GM23338 (cell line): ENCODE measurements around the gene UGT1A7. TPM values are rescaled to one million over a fixed set of nuclear protein-coding genes. Genes with fewer than 3 reads are reported as not detected.

Experiments
- ATAC-seq: fragments of 200-7000 bp; cut with Tn5 transposase; 3 replicates; pipeline ENCODE4 v1.9.1; 2020
- DNase-seq: peaks from one replicate; pipeline ENCODE4 v3.0.0-alpha.2; 2015; ENCODE audit warnings: low spot score
- H2AFZ ChIP-seq: fragments of 200-600 bp; sonication (generic); 2 replicates; pipeline ENCODE4 v1.8.0; 2016; ENCODE audit warnings: antibody characterized with exemption, mild to moderate bottlenecking, moderate library complexity
- H3F3A ChIP-seq: fragments of 200-600 bp; sonication (generic); replicated peaks from 2 replicates; pipeline ENCODE4 v1.8.0; 2017; ENCODE audit warnings: antibody characterized with exemption, mixed run types, low read depth
- H3K27ac ChIP-seq: fragments of 200-600 bp; sonication (generic); 2 replicates; pipeline ENCODE4 v1.6.1; 2016; ENCODE audit warnings: low read depth
- H3K27me3 ChIP-seq: fragments of 200-600 bp; sonication (generic); 2 replicates; pipeline ENCODE4 v1.8.0; 2016; ENCODE audit warnings: mild to moderate bottlenecking, mixed run types, moderate library complexity; ENCODE audit not compliant: insufficient read depth
- H3K36me3 ChIP-seq: fragments of 200-600 bp; sonication (generic); 2 replicates; pipeline ENCODE4 v1.8.0; 2016; ENCODE audit warnings: mild to moderate bottlenecking; ENCODE audit not compliant: insufficient read depth
- H3K4me1 ChIP-seq: fragments of 200-600 bp; sonication (generic); 2 replicates; pipeline ENCODE4 v1.8.0; 2016; ENCODE audit warnings: mild to moderate bottlenecking, moderate library complexity; ENCODE audit not compliant: insufficient read depth
- H3K4me2 ChIP-seq: fragments of 200-600 bp; sonication (generic); 2 replicates; pipeline ENCODE4 v1.7.1; 2017; ENCODE audit warnings: mixed run types
- H3K4me3 ChIP-seq: fragments of 200-600 bp; sonication (generic); 2 replicates; pipeline ENCODE4 v1.6.1; 2016; ENCODE audit warnings: mixed run types
- H3K79me2 ChIP-seq: fragments of 200-600 bp; sonication (generic); replicated peaks from 2 replicates; pipeline ENCODE4 v1.8.0; 2017; ENCODE audit warnings: mild to moderate bottlenecking; ENCODE audit not compliant: insufficient read depth
- H3K9me2 ChIP-seq: fragments of 200-600 bp; sonication (generic); 2 replicates; pipeline ENCODE4 v1.8.0; 2017; ENCODE audit not compliant: insufficient read depth
- H4K20me1 ChIP-seq: fragments of 200-600 bp; sonication (generic); replicated peaks from 2 replicates; pipeline ENCODE4 v1.8.0; 2017; ENCODE audit warnings: mild to moderate bottlenecking; ENCODE audit not compliant: insufficient read depth
- H3K27ac Mint-ChIP-seq: 2 replicates; pipeline ENCODE4 v1.8.0; 2020; ENCODE audit warnings: inconsistent platforms, mild to moderate bottlenecking, moderate library complexity, mixed read lengths
- H3K27me3 Mint-ChIP-seq: 3 replicates; pipeline ENCODE4 v1.8.0; 2022; ENCODE audit warnings: low read depth, mild to moderate bottlenecking, moderate library complexity, mixed read lengths, inconsistent platforms; ENCODE audit not compliant: insufficient read depth, poor library complexity
- H3K36me3 Mint-ChIP-seq: 3 replicates; pipeline ENCODE4 v1.8.0; 2021; ENCODE audit warnings: low read depth, mild to moderate bottlenecking, inconsistent platforms, moderate library complexity, mixed read lengths
- H3K4me1 Mint-ChIP-seq: 3 replicates; pipeline ENCODE4 v1.8.0; 2020; ENCODE audit warnings: mild to moderate bottlenecking, inconsistent platforms, mixed read lengths
- H3K4me3 Mint-ChIP-seq: 3 replicates; pipeline ENCODE4 v1.8.0; 2021; ENCODE audit warnings: moderate library complexity, mild to moderate bottlenecking, inconsistent platforms, mixed read lengths
- H3K9me3 Mint-ChIP-seq: 3 replicates; pipeline ENCODE4 v1.8.0; 2020; ENCODE audit warnings: moderate library complexity, mild to moderate bottlenecking, inconsistent platforms, mixed read lengths
- ETS1 ChIP-seq: IDR thresholded peaks from 2 replicates; pipeline ENCODE4 v1.6.1; 2016; ENCODE audit warnings: antibody characterized with exemption
- EZH2 ChIP-seq: fragments of 200-600 bp; sonication (generic); IDR thresholded peaks from one replicate; pipeline ENCODE4 v1.8.0; 2017; ENCODE audit warnings: antibody characterized with exemption, mild to moderate bottlenecking, low read depth; ENCODE audit not compliant: unreplicated experiment
- JUNB ChIP-seq: IDR thresholded peaks from one replicate; pipeline ENCODE4 v1.6.1; 2016; ENCODE audit warnings: antibody characterized with exemption; ENCODE audit not compliant: unreplicated experiment
- ZNF114 ChIP-seq: fragments of 250-450 bp; sonication (Bioruptor Pico); IDR thresholded peaks from 2 replicates; pipeline ENCODE4 v1.5.0; 2020; ENCODE audit warnings: mild to moderate bottlenecking, moderate library complexity
- ZNF462 ChIP-seq: fragments of 250-450 bp; sonication (Bioruptor Pico); IDR thresholded peaks from 2 replicates; pipeline ENCODE4 v1.5.0; 2020; ENCODE audit warnings: mild to moderate bottlenecking, moderate library complexity
- polyA plus RNA-seq: library from polyadenylated mRNA; unstranded; fragments of >200 nt; fragmentation: Nextera tagmentation; extraction: Ambion mirVana; gene quantifications from 2 replicates; pipeline ENCODE4 v1.2.1, GENCODE V29; 2016
- total RNA-seq: library from RNA; depleted of rRNA; stranded (reverse); fragments of >200 nt; shearing (Covaris generic); gene quantifications from 2 replicates; pipeline ENCODE4 v1.2.3, GENCODE V29; 2014

The UGT1A7 gene
- total and polyA plus RNA-seq, 2 experiments from 2014 or later: not detected

GRCh38 chr2:233799087-233799665 is 117.5 kb downstream of the UGT1A7 start (continued):
- no peak for TF ChIP-seq ETS1
- no peak for TF ChIP-seq JUNB
- TF ChIP-seq ZNF114: no peak
- TF ChIP-seq ZNF462: no peak

- no peak overlapping the region for H3K4me3 Mint-ChIP-seq
- H3K36me3 Mint-ChIP-seq: no peaks in the 10 kb centered on the region; the same call in 2 of the 3 replicates
- Histone ChIP-seq H3K36me3 (no peaks in the 10 kb centered on the region), H3K9me2 (no peaks in the 10 kb centered on the region), H2AFZ (no peak overlapping the region), H3K4me2 (no peak overlapping the region), H3F3A (no peaks in the 10 kb centered on the region), H3K4me1 (no peaks in the 10 kb centered on the region), H4K20me1 (no peaks in the 10 kb centered on the region), H3K4me3 (no peak overlapping the region), H3K79me2 (no peaks in the 10 kb centered on the region), H3K27me3 (no peaks in the 10 kb centered on the region), H3K27ac (no peak overlapping the region)
- H3K9me3 Mint-ChIP-seq: peaks cover 21% of the 10 kb centered on the region
- ATAC-seq: no peak
- no peak overlapping the region for H3K27ac Mint-ChIP-seq
- no peaks in the 10 kb centered on the region for H3K4me1 Mint-ChIP-seq
- peaks cover 3% of the 10 kb centered on the region for H3K27me3 Mint-ChIP-seq
- DNase-seq: no peak
- TF ChIP-seq ZNF114 (no peak), JUNB (no peak), ETS1 (no peak), ZNF462 (no peak), EZH2 (no peak)
Observed at GRCh38 chr2:233799716-233800115, 118.0 kb downstream of the UGT1A7 start.
